ENCODE data around the gene SYNPR.

Gene SYNPR

GRCh38 chr3:63264716-63265115, 13.4 kb upstream of the SYNPR start:
- no peak overlapping the region for H3K4me3 ChIP-seq (replicated peaks; ENCODE audit: low read depth, low read length)
- DNase-seq (ENCODE audit: extremely low read depth, insufficient read length) = no peak
- TF ChIP-seq CTCF (IDR thresholded peaks at IDR 0.05; ENCODE audit: insufficient read depth, low read length, poor library complexity, severe bottlenecking) = no peak
- no peaks in the 10 kb centered on the region for H3K36me3 ChIP-seq (ENCODE audit: control insufficient read depth, insufficient read depth, low read length)
- H3K27me3 ChIP-seq (replicated peaks; ENCODE audit: control insufficient read depth, insufficient read depth, low read length) = no peaks in the 10 kb centered on the region

- H3K27me3 ChIP-seq (replicated peaks; ENCODE audit: control insufficient read depth, insufficient read depth, low read length) = no peaks in the 10 kb centered on the region; the same call in 1 of the 2 replicates
- DNase-seq (ENCODE audit: extremely low read depth, insufficient read length) = no peak
- no peak overlapping the region for H3K4me3 ChIP-seq (replicated peaks; ENCODE audit: low read depth, low read length)
- TF ChIP-seq CTCF (IDR thresholded peaks at IDR 0.05; ENCODE audit: insufficient read depth, low read length, poor library complexity, severe bottlenecking) = no peak
- no peaks in the 10 kb centered on the region for H3K36me3 ChIP-seq (ENCODE audit: control insufficient read depth, insufficient read depth, low read length)
Observed at GRCh38 chr3:63274359-63274758, 3.7 kb upstream of the SYNPR start.

GRCh38 chr3:63279005-63279841, 1.1 kb downstream of the SYNPR start:
- DNase-seq (ENCODE audit: extremely low read depth, insufficient read length) = no peak
- H3K4me3 ChIP-seq (replicated peaks; ENCODE audit: low read depth, low read length) = no peak overlapping the region
- H3K27me3 ChIP-seq (replicated peaks; ENCODE audit: control insufficient read depth, insufficient read depth, low read length) = no peaks in the 10 kb centered on the region; the same call in 1 of the 2 replicates
- no peaks in the 10 kb centered on the region for H3K36me3 ChIP-seq (ENCODE audit: control insufficient read depth, insufficient read depth, low read length)
- no peak for TF ChIP-seq CTCF (IDR thresholded peaks at IDR 0.05; ENCODE audit: insufficient read depth, low read length, poor library complexity, severe bottlenecking)

GRCh38 chr3:63287610-63288009, 9.5 kb downstream of the SYNPR start:
- H3K4me3 ChIP-seq (replicated peaks; ENCODE audit: low read depth, low read length) = no peak overlapping the region
- H3K36me3 ChIP-seq (ENCODE audit: control insufficient read depth, insufficient read depth, low read length) = no peaks in the 10 kb centered on the region
- no peak for TF ChIP-seq CTCF (IDR thresholded peaks at IDR 0.05; ENCODE audit: insufficient read depth, low read length, poor library complexity, severe bottlenecking)
- DNase-seq (ENCODE audit: extremely low read depth, insufficient read length) = no peak
- no peaks in the 10 kb centered on the region; the same call in 1 of the 2 replicates for H3K27me3 ChIP-seq (replicated peaks; ENCODE audit: control insufficient read depth, insufficient read depth, low read length)

GRCh38 chr3:63290686-63291085, 12.6 kb downstream of the SYNPR start:
- TF ChIP-seq CTCF (IDR thresholded peaks at IDR 0.05; ENCODE audit: insufficient read depth, low read length, poor library complexity, severe bottlenecking) = no peak

More at GRCh38 chr3:63290686-63291085, 12.6 kb downstream of the SYNPR start:
- H3K4me3 ChIP-seq (replicated peaks; ENCODE audit: low read depth, low read length) = no peak overlapping the region
- H3K36me3 ChIP-seq (ENCODE audit: control insufficient read depth, insufficient read depth, low read length) = no peaks in the 10 kb centered on the region
- H3K27me3 ChIP-seq (replicated peaks; ENCODE audit: control insufficient read depth, insufficient read depth, low read length) = no peaks in the 10 kb centered on the region; the same call in 1 of the 2 replicates
- no peak for DNase-seq (ENCODE audit: extremely low read depth, insufficient read length)

All from GM06990 (cell line).